B cell (primary cell): ENCODE data around the gene DCDC2C. TPM values are rescaled to one million over a fixed set of nuclear protein-coding genes. Genes with fewer than 3 reads are reported as not detected.

Experiments
- ATAC-seq: fragments of 200-7000 bp; cut with Tn5 transposase; one replicate; pipeline ENCODE4 v1.10.0; 2021; ENCODE audit warnings: low read depth, mild to moderate bottlenecking, moderate number of reproducible peaks, moderate library complexity
- CTCF ChIA-PET: fragments of 350-600 bp; sonication (Branson Sonifier 250); formaldehyde crosslinking; loops from one replicate; lab custom pipeline; 2021; ENCODE audit warnings: antibody characterized with exemption, inconsistent platforms; lab: Charles Lee
- POLR2A ChIA-PET: fragments of 350-600 bp; sonication (Branson Sonifier 250); formaldehyde crosslinking; loops from one replicate; lab custom pipeline; 2021; ENCODE audit warnings: antibody characterized with exemption; lab: Charles Lee
- DNase-seq: peaks from one replicate; pipeline ENCODE4 v3.0.0; 2013
- H2AFZ ChIP-seq: 2 replicates; pipeline ENCODE4 v1.6.1; 2012; ENCODE audit warnings: mild to moderate bottlenecking, low read depth, low read length; ENCODE audit not compliant: insufficient read depth, poor library complexity, severe bottlenecking
- H3K27ac ChIP-seq, 2 donors: 1 replicate in 1 of 2; 2 replicates in 1 of 2; pipeline ENCODE4 v1.5.1; 2012 to 2013; ENCODE audit warnings: low read length in 2 of 2, mild to moderate bottlenecking in 2 of 2, moderate library complexity in 1 of 2
- H3K27me3 ChIP-seq, 4 experiments: fragments of 200-600 bp in 1 of 4; sonication (generic) in 1 of 4; replicated peaks in 1 of 4; 1 replicate in 2 of 4; 2 replicates in 2 of 4; pipeline versions ENCODE4 v1.6.1 to v1.7.0; 2013 to 2016; ENCODE audit warnings: low read length in 3 of 4, mild to moderate bottlenecking in 2 of 4, mixed read lengths in 1 of 4, moderate library complexity in 1 of 4; ENCODE audit not compliant: insufficient read depth in 4 of 4, control insufficient read depth in 3 of 4; ENCODE audit errors: control extremely low read depth in 1 of 4
- H3K36me3 ChIP-seq, 2 experiments: replicated peaks in 1 of 2; 1 replicate in 1 of 2; 2 replicates in 1 of 2; pipeline versions ENCODE4 v1.6.1 to v1.7.1; 2013; ENCODE audit warnings: low read length in 1 of 2; ENCODE audit not compliant: insufficient read depth in 2 of 2, control insufficient read depth in 1 of 2; ENCODE audit errors: control extremely low read depth in 1 of 2, extremely low read depth in 1 of 2
- H3K4me1 ChIP-seq, 2 donors: fragments of 200-600 bp in 1 of 2; sonication (generic) in 1 of 2; 1 replicate in 1 of 2; 2 replicates in 1 of 2; pipeline versions ENCODE4 v1.5.1 to v1.6.1; 2013 to 2017; ENCODE audit warnings: low read length in 2 of 2; ENCODE audit not compliant: control insufficient read depth in 2 of 2, insufficient read depth in 2 of 2
- H3K4me2 ChIP-seq: replicated peaks from 2 replicates; pipeline ENCODE3; 2012; ENCODE audit warnings: mild to moderate bottlenecking, low read depth, low read length; ENCODE audit not compliant: poor library complexity, severe bottlenecking
- H3K4me3 ChIP-seq, 5 experiments: fragments of 200-600 bp in 1 of 5; sonication (generic) in 1 of 5; 1 replicate in 3 of 5; 2 replicates in 2 of 5; pipeline versions ENCODE4 v1.5.1 to v1.7.0; 2011 to 2016; ENCODE audit warnings: low read length in 4 of 5, mild to moderate bottlenecking in 4 of 5, low read depth in 2 of 5, control low read depth in 1 of 5, moderate library complexity in 1 of 5; ENCODE audit not compliant: insufficient read depth in 1 of 5; ENCODE audit errors: control extremely low read depth in 1 of 5, extremely low read depth in 1 of 5
- H3K79me2 ChIP-seq: fragments of 200-600 bp; sonication (generic); one replicate; pipeline ENCODE4 v1.6.0; 2016; ENCODE audit warnings: low read length; ENCODE audit not compliant: control insufficient read depth, insufficient read depth
- H3K9ac ChIP-seq: fragments of 200-600 bp; sonication (generic); 2 replicates; pipeline ENCODE4 v1.6.1; 2017; ENCODE audit warnings: mild to moderate bottlenecking, low read length, moderate library complexity
- H3K9me3 ChIP-seq, 3 donors: one replicate each; pipeline versions ENCODE4 v1.6.1 to v1.7.1; 2013; ENCODE audit warnings: low read length in 2 of 3; ENCODE audit not compliant: control insufficient read depth in 2 of 3, insufficient read depth in 1 of 3; ENCODE audit errors: control extremely low read depth in 1 of 3
- H4K20me1 ChIP-seq: 2 replicates; pipeline ENCODE4 v1.6.0; 2012; ENCODE audit warnings: mild to moderate bottlenecking, low read length; ENCODE audit not compliant: insufficient read depth, control insufficient read depth, poor library complexity, severe bottlenecking
- H3K27ac Mint-ChIP-seq: one replicate; pipeline ENCODE4 v1.8.0; 2021; ENCODE audit warnings: mixed read lengths
- H3K27me3 Mint-ChIP-seq: one replicate; pipeline ENCODE4 v1.8.0; 2021; ENCODE audit warnings: mixed read lengths
- H3K4me1 Mint-ChIP-seq: one replicate; pipeline ENCODE4 v1.8.0; 2021; ENCODE audit warnings: mixed read lengths
- H3K4me3 Mint-ChIP-seq: one replicate; pipeline ENCODE4 v1.8.0; 2021; ENCODE audit warnings: mixed read lengths
- H3K9me3 Mint-ChIP-seq: one replicate; pipeline ENCODE4 v1.8.0; 2022; ENCODE audit warnings: mixed read lengths; ENCODE audit not compliant: insufficient read depth
- EZH2 ChIP-seq: IDR thresholded peaks from 2 replicates; pipeline ENCODE4 v1.6.1; 2012; ENCODE audit warnings: borderline replicate concordance, low read depth, mild to moderate bottlenecking, moderate library complexity, low read length; ENCODE audit not compliant: insufficient read depth, poor library complexity, severe bottlenecking
- WGBS: methylation state at CpG from one replicate; pipeline ENCODE4 v1.1.5; 2013; ENCODE audit warnings: missing lambda C conversion rate; ENCODE audit not compliant: insufficient coverage; 5-methylcytosine and 5-hydroxymethylcytosine counted together
- intact Hi-C: fragments of 100-400 bp; cut with micrococcal nuclease; formaldehyde crosslinking; loops from one replicate; pipeline ENCODE4 v1.10.0; 2022
- polyA plus RNA-seq: library from polyadenylated mRNA; depleted of rRNA; stranded (reverse); fragments of >200 nt; gene quantifications from 2 replicates; pipeline ENCODE4 v1.2.3, GENCODE V29; 2012
- total RNA-seq, 2 donors: library from RNA; stranded (reverse); fragments of 120-200 nt in 1 of 2; gene quantifications; 1 replicate in 1 of 2; 2 replicates in 1 of 2; pipeline versions ENCODE4 v1.2.3 to v1.2.4, GENCODE V29; 2013 to 2022
- TF ChIP-seq, protein P1 (sequence below): fragments of 200-600 bp; IDR thresholded peaks from one replicate; pipeline ENCODE4 v1.8.0; 2022; ENCODE audit warnings: antibody characterized with exemption, mild to moderate bottlenecking

DCDC2C gene
- total and polyA plus RNA-seq, 2 donors (not counting 1 experiment from before 2014, with no cell fraction given) = not detected

DNA sequence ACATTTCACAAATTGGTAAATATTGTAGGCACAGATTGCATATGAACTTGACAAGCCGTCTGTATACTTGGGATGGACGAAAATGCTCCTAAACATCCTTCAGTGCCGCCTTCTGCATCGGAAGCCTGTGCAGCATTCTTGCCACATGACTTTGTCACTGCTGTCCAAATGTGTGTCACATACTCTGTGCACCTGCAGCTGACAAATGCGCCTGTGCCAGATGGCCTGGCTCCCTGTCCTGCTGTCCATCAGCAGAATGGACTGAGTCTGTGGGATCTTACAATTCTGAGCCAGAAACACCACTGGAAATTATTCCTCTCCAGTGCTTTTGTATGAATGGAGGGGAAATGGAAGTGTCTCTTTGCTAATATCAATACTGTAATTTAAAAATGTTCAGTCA, 89.9 kb downstream of the DCDC2C start:
- Histone ChIP-seq H3K4me1 (no peaks in the 10 kb centered on the region), H3K4me3 (no peak overlapping the region), H3K27ac (no peak overlapping the region), H3K79me2 (no peaks in the 10 kb centered on the region), H3K9me3 (no peaks in the 10 kb centered on the region), H3K9ac (no peak overlapping the region), H3K36me3 (no peaks in the 10 kb centered on the region), H2AFZ (no peak overlapping the region), H4K20me1 (no peaks in the 10 kb centered on the region), H3K27me3 (no peaks in the 10 kb centered on the region), H3K4me2 (no peak overlapping the region)
- no peak for ATAC-seq
- H3K27me3 Mint-ChIP-seq = no peaks in the 10 kb centered on the region
- POLR2A ChIA-PET = no interaction called here
- no peak overlapping the region for H3K4me3 Mint-ChIP-seq
- no peak overlapping the region for H3K27ac Mint-ChIP-seq
- TF ChIP-seq EZH2 = no peak
- no peaks in the 10 kb centered on the region for H3K9me3 Mint-ChIP-seq
- CTCF ChIA-PET = no interaction called here
- intact Hi-C loops = no loop called here
- 97% methylated on average over 5 of the region's 5 CpGs for WGBS
- no peak for DNase-seq
- H3K4me1 Mint-ChIP-seq = no peaks in the 10 kb centered on the region

DNA sequence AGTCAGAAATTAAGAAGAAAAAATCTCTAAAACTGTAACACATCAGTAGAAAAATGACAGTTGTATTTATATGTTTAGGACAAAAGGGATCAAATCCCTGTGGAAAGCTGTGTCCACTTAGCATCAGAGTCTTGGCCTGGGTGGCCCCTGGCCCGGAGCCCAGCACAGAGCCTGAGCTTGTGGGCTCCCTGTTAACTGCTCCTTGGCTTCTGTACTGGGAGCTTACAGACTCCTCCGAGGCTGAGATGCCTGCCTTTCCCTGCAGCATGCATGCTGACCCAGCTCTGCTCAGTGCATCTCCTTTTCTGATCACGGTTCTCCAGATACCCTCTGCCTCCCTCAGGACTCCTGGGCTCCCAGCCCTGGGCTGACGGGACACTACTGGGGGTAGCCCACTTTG, 98.1 kb downstream of the DCDC2C start:
- Histone ChIP-seq H3K36me3 (no peaks in the 10 kb centered on the region), H3K4me1 (no peaks in the 10 kb centered on the region), H3K9me3 (peaks cover 0 to 2% (median 2%) of the 10 kb centered on the region in 3 donors), H3K4me2 (no peak overlapping the region), H4K20me1 (no peaks in the 10 kb centered on the region), H3K4me3 (no peak overlapping the region), H3K27ac (no peak overlapping the region), H3K27me3 (no peaks in the 10 kb centered on the region), H3K9ac (no peak overlapping the region), H2AFZ (no peak overlapping the region), H3K79me2 (no peaks in the 10 kb centered on the region)
- intact Hi-C loops = no loop called here
- DNase-seq (no peak), ATAC-seq (no peak)
- ChIA-PET POLR2A (no interaction called here), CTCF (no interaction called here)
- H3K27ac Mint-ChIP-seq = no peak overlapping the region
- H3K4me3 Mint-ChIP-seq = no peak overlapping the region
- 85% methylated on average over 4 of the region's 4 CpGs for WGBS
- no peaks in the 10 kb centered on the region for H3K4me1 Mint-ChIP-seq
- H3K27me3 Mint-ChIP-seq = no peaks in the 10 kb centered on the region
- H3K9me3 Mint-ChIP-seq = no peaks in the 10 kb centered on the region
- TF ChIP-seq EZH2 = no peak
- TF ChIP-seq, protein P1, sequence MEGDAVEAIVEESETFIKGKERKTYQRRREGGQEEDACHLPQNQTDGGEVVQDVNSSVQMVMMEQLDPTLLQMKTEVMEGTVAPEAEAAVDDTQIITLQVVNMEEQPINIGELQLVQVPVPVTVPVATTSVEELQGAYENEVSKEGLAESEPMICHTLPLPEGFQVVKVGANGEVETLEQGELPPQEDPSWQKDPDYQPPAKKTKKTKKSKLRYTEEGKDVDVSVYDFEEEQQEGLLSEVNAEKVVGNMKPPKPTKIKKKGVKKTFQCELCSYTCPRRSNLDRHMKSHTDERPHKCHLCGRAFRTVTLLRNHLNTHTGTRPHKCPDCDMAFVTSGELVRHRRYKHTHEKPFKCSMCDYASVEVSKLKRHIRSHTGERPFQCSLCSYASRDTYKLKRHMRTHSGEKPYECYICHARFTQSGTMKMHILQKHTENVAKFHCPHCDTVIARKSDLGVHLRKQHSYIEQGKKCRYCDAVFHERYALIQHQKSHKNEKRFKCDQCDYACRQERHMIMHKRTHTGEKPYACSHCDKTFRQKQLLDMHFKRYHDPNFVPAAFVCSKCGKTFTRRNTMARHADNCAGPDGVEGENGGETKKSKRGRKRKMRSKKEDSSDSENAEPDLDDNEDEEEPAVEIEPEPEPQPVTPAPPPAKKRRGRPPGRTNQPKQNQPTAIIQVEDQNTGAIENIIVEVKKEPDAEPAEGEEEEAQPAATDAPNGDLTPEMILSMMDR = no peak
